ENCODE measurements around the gene MDM4.
"Not testable (repeated sequence)": the region's sequence is repeated elsewhere in the genome, so short reads cannot be mapped to it uniquely, and the experiment has no call there.

Gene MDM4

DNA sequence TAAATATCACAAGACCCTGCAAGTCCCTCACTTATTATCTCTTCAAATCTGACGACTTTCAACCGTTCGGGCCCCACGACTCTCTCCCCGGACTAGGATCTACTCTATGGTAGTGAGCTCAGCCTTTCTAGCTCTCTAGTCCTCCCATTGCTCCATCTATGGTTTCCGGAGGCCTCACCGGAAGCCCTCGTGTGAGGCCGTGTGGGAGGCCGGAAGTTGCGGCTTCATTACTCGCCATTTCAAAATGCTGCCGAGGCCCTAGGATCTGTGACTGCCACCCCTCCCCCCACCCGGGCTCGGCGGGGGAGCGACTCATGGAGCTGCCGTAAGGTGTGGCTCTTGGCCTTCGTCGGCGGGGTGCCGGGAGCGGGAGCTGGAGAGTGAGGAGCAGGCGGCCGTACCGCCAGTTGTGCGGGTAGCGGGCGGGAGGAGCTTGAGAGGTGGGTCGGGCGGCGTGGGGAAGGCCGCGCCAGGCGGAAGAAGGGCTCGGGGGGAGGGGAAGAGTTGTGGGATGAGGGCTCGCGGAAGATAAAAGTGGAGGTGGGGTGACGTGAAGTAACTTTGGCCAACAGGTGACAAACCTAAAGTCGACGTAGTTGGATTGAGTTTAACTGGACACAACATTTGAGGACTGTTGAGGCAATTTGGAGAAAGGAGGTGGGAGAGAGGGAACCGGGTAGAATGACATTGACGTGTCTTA lies at the start of gene MDM4:
MDM4 (plus strand) TSS at position 227 of the 700 bp plus-strand sequence. CDS start 9,113 bp downstream, outside the sequence.
- peak; percentile 95 for DNase-seq

DNA sequence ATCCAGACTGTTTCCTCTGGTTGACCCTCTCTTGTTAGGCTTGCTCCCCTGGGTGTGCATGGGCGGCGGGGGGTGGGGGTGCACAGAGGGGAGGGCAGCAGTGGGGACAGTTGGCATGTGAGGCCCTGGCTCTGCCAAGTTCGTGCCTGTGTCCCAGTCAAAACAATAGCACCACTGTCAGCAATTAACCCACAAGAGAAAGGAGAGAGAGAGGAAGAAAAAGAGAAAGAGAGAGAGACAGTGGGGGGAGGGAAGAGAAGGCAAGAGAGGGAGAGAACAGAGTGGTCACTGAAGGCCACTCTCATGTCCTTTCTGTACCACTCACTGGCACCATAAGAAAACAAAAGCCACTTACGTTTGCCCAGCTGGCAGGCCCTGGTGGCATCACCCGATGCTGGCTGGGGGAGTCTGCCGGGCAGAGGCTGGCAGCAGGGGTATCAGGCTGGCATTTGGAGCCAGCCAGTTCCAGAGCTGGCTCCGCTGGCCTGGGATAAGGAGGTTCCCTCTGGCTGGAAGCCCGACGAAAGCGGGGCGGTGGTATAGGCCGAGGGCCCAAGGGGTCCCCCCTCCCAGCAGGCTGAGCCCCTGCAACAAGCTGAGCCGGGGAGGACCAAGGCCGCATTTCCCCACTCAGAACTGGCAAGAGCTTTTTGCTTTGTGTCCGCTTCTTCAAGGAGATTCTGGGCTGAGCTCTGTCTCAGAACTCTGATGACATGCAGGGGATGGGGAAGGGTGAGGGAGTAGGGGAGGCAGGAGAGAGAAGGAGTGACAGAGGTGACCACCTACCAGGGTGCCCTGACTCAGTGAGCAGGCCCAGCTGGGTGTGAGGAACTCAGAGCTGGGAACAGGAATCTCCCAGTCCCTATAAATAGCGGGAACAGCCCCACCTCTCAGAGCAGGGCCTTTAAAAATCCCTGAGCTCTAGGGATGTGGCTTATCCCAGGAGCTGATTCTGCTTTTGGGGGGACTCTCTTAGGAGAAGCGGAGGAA lies 49.5 kb upstream of the MDM4 start:
- no peak for DNase-seq

GRCh38 chr1:204468206-204468605 lies 48.0 kb upstream of the MDM4 start:
- DNase-seq, result no peak

- DNase-seq, result no peak
Observed at GRCh38 chr1:204468766-204469302, 47.4 kb upstream of the MDM4 start.

GRCh38 chr1:204469304-204469703 lies 46.9 kb upstream of the MDM4 start:
- no peak for DNase-seq

DNA sequence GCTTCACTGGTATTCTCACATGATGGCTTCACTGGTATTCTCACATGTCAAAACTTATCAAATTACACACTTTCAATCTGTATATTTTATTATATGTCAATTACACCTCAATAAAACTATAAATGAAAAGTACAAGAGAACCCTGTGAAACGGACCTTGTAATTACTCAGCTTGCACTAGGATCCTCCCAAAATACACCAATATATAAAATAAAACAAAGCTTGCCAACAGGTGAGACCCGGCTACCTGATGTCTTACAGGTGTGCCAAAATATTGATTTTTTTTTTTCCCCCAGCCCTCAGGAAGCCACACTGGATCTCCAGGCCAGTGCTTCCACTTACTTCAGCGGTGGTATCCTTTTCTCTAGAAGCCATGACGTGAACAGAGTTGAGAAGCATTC lies 44.5 kb upstream of the MDM4 start:
- no peak for DNase-seq

GRCh38 chr1:204472660-204473059 lies 43.5 kb upstream of the MDM4 start:
- DNase-seq, result no peak

DNA sequence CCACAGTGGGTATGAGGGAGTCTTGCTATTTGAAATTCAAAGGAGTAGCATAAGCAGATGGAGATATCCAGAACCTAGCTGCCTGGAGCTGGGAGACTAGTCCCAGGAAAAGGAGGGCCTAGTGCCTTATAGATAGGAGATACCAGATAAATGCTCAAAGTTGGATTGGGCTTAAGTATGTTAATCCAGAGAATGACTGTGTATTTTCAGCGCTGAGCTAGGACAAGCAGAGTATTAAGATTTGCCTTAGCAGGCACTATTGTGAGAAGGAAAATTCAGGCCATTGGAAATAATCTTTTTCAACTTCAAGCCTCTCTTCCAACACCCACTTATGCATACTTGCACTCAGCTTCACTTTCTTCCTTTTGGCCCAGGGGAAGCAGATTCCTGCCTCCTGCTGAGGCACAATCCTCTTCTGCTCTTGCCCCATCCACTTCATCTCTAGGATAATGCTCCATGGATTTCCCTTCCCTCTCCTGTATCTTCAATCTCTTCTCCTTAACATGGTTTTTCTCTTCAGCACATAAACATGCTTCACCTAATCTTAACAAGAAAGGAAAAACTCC lies 42.7 kb upstream of the MDM4 start:
- DNase-seq, result no peak

- DNase-seq, result no peak
Observed at GRCh38 chr1:204475656-204476432, 40.4 kb upstream of the MDM4 start.

GRCh38 chr1:204476563-204476962 lies 39.6 kb upstream of the MDM4 start:
- DNase-seq, result no peak

- no peak for DNase-seq
Observed at GRCh38 chr1:204477036-204477740, 39.0 kb upstream of the MDM4 start.

- no peak for DNase-seq
Observed at GRCh38 chr1:204478172-204478899, 37.9 kb upstream of the MDM4 start.

DNA sequence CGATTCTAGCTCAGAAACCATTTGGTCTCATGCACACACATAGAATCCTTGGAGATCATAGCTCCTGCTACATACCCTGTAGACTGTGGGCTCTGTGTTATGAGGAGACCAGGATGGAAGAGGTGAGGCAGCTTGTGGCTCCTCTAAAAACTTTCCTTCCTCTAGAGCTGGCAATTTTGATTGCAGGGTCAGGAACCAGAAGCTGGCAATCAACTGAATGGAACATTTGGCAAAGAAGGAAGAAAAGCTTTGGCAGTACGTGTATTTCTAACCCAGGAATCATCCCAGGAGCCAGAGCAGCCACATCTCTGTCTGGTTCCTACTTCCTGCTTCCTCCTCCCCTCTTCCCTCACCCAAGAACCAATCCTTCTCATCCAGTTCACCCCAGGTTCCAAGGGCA lies 37.3 kb upstream of the MDM4 start:
- no peak for DNase-seq

GRCh38 chr1:204479387-204480136 lies 36.6 kb upstream of the MDM4 start:
- DNase-seq, result no peak

- DNase-seq, result peak; percentile 14
Observed at GRCh38 chr1:204480515-204480914, 35.7 kb upstream of the MDM4 start.

DNA sequence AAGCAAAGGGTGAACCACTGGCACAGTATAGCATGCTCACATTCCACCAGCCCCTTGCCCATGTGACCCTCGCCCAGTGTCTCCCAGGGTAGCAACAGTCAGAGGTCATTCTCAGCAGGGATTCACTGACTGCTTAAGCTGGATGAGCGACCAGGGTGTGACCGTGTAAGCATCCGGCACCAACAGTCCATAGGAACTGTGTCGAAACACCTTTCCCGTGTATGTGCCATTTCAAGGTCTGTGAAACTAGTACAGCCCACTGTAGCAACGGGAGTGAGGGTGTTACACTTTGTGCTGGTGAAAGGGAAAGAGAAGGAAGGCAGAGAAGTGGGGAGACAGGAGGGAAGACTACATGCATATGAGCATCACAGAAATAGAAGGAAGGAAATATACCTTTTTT lies 32.4 kb upstream of the MDM4 start:
- DNase-seq, result no peak

DNA sequence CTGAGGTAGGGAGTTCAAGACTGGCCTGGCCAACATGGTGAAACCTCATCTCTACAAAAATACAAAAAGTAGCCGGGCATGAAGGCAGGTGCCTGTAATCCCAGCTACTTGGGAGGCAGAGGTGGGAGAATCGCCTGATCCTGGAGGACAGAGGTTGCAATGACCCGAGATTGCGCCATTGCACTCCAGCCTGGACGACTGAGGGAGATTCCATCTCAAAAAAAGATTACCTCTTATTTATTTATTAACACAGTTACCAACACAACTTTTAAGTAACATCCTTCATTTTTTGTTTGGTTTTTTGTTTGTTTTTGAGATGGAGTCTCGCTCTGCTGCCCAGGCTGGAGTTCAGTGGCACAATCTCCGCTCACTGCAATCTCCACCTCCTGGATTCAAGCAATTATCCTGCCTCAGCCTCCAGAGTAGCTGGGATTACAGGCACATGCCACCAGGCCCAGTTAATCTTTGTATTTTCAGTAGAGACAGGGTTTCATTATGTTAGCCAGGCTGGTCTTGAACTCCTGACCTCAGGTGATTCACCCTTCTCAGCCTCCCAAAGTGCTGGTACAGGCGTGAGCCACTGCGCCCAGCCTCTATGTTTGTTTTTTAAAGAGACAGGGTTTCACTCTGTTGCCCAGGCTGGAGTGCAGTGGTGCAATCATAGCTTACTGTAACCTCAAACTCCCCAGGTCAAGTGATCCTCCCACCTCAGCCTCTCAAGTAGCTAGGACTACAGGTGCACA lies 29.5 kb upstream of the MDM4 start:
- DNase-seq, result not testable (repeated sequence)

- no peak for DNase-seq
Observed at GRCh38 chr1:204487256-204487615, 29.0 kb upstream of the MDM4 start.

GRCh38 chr1:204491655-204492054 lies 24.6 kb upstream of the MDM4 start:
- DNase-seq, result no peak

Measured in CD4-positive, alpha-beta T cell treated with Interferon gamma for 1 hour (primary cell).